GM21576 (cell line): ENCODE measurements around the gene CCNL2.
A peak's percentile ranks its signal among the peaks of the same experiment; 100 is the strongest.
"Not testable (repeated sequence)": the region's sequence is repeated elsewhere in the genome, so short reads cannot be mapped to it uniquely, and the experiment has no call there.

Experiments
- ATAC-seq: cut with Tn5 transposase; IDR thresholded peaks from one replicate; pipeline ENCODE4 v1.9.1; 2021; ENCODE audit warnings: mild to moderate bottlenecking, moderate library complexity; ENCODE audit not compliant: unreplicated experiment

The CCNL2 gene

DNA sequence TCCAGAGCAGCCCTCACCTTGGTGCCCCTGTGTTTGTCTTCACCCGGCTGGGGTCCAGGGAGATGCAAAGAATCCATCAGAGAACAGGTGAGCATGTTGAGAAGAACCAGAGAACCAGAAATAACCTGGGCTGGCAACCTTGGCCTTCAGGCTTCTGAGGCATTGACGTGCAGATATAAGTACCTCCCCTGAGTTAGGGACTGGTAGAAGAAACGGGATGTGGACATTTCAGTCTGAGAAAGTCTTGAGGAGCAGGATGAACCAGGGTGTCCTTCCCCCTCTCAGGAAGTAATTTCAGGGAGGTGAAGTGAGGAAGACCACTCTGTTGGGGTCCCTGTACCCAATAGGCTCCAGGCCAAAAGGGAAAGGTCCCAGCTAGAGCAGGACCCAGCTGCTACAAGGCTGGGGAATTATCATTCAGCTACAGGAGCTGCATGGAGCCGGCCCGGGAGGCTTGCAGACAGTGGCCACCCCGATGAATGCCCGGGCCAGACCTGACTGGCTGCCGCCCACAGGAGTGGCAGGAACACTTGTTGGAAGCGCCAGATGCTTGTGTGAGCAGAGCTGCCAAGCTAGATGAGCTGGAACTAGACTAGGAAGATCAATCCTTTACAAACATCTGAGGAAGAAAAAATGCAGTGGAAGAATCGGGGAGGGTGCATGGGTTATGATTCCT lies 22.4 kb downstream of the CCNL2 start:
- ATAC-seq = no peak

DNA sequence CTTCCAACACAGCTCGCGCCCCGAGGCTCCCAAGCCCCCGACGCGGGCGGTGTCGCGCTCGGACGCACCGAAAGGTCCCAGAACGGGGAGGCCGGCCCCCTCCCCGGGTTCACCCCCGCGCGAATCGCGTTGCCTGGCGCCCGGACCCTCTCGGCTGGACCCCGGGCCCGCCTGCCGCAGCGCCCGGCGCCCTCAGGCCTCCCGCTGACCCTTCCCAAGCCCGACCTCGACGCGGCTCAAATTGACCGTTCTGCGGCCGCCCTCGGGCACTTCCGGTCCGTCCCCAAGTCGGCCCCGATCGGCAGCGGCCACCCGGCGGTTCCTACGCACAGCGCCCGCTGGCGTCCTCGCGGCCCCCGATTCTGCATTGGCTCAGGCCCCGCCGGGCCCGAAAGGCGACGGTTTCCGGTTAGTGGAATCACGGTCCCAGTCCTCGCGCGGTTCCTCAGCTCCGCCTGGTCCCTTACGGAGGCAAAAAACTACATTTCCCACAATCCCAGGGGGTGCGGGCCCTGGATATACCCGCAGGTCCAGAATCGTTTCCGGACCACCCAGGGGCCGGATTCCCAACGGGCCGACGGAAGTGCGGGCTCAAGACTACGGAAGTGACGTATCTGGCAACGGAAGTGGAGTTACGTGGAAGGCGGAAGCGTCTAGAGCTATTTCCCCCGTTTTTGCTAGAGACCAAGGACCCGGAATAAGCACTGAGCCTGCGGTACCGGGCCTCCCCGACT lies 24.0 kb downstream of the CCNL2 start, which contains the start of gene AURKAIP1:
AURKAIP1 (minus strand) TSS at position 279 of the 734 bp plus-strand sequence. CDS start 451 bp downstream, outside the sequence.
- ATAC-seq = peak; percentile 84

DNA sequence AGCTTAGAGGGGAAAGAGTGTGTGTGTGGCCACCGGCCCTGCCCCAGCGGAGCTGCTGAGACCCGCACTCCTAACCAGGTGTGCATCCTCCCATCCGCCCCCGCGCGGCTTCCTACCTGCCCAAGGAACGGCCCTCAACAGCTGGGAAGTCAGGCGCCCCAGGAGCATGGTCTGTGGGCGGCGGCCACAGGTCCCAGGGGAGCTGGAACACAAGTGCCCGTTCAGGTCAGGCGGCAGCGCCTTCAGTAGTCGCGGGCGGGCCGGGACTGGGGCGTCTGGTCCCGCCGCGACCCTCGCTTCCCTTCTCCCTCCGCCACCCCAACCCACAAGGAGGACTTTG lies 24.6 kb downstream of the CCNL2 start:
- no peak for ATAC-seq

DNA sequence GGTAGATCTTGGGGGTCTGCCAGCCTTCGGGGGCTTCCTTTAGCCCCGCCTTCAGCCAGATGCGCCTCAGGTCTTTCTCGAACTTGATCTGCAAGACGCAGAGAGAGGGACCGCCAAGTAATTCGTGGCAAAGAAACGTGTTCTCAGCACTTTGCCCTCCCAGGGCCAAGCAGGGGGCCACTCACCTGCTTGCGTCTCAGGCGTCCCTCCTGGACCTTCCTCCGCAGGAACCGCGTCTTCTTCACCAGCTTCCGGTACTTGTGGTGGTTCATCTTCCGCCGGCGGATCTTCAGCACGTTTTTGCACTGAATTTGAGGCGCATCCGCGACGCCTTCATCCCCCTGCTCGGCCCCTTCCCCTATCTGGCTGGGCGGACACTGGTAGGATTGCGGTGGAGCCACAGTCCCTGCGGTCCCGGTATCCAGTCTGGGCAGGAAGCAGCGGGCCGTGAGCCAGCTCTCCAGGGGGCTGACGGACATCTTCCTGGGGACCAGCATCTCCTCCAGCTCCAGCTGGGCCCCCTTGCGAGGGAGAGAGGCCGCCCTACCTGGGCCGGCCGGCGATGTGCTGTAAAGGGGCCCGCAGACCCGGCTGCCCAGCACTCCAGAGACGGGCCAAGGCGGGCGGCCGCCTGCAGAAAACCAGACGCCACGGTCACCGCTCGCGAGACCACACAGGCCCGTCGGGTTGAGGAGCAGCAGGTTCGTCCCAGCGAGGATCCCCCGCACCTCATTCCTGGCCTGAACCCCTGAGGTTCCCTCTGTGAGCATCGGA lies 25.1 kb downstream of the CCNL2 start:
- ATAC-seq = no peak

DNA sequence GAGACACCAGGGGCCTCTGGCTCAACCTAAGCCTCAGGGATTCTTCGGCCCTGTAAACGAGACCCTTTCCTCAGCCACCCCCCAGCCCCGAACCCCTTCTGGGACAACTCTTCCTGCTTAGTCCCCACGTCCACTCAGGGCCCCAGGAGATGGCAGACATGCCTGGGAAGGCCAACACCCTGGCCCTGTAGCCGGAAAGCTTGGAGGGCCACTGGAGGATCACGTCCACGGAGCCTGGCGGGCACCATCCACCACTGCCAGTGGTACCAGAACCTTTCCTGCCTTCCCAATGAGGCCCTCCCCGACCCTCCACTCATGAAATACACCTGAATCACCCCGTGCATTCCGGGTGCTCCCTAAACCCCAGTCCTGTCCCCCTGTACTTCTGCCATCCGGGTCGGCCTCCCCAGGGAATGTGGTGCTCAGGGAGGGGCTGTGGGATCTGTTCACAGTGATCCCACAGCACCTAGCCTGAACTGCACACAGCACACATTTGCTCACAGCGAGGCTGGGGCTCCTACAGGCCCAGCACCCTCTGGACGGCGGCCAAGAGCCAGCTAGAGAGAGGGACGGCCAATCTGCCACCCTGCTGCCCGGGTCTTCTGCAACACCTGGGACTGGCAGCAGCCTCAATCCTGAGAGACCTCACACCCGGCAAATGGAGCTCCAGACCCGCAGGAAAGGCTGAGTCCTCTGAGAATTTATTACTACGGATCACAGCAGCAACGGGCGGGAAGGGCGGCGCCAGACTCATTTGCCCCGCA lies 25.9 kb downstream of the CCNL2 start:
- ATAC-seq = no peak

DNA sequence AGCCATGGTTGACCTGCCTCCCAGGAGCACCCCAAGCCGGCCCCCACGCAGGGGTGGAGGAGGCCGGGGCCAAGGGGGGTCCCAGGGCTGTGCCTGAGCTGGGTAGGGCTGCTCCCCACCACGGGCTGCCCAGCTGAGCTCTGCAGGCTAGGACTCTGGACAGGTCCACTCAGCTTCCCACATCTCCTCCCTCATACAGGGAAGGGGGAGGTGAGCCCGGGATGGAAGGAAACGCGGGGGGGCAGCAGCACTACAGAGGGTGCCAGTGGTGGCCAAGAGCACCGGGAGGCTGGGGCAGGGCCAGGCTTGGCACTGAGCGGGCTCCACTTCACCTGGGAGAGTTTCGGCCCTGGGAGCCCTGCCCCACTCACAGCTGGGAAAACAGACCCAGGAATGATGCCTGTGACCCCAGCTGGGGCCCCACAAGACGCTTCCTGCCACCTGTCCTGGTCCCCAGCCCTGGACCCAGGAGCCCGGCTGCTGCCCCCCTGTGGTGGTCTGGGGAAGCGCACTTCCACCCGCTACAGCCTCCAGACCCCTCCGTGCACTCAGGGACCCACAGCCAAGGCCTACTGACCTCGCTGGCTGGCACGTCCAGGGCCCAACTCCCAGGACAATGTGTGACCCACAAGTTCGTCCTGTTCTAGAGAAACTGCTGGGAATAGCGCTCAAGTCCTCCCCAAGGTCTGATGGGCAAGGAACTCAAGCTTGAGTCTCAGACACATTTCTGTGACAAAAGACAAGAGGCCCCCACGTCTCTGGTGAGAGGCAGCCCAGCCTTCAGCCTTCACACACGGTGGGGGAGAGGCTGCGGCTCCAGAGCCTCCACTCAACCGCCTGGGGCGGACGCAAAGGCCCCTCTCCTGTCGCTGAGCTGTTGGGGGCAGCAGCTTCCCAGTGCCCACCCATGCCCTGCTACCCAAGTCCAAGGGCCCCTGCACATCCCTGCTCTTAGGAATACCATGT lies 27.1 kb downstream of the CCNL2 start:
- ATAC-seq = no peak

DNA sequence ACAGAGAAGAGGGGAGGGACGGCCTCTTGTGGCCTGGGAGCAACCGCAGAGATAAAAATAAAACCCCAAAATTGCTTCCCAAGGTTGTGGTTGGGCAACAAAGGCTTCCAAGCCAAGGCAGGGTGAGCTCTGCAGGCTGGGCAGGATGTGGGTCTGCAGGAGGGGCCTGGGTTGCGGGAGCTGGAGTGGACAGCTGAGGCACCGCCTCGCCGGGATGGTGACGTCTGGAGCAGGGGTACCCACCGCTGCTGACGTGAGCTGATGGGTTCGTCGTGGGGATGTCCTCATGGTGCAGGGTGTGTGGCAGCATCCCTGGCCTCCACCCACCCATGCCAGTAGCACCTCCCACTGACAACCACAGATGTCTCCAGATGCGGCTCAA lies 27.8 kb downstream of the CCNL2 start:
- no peak for ATAC-seq

DNA sequence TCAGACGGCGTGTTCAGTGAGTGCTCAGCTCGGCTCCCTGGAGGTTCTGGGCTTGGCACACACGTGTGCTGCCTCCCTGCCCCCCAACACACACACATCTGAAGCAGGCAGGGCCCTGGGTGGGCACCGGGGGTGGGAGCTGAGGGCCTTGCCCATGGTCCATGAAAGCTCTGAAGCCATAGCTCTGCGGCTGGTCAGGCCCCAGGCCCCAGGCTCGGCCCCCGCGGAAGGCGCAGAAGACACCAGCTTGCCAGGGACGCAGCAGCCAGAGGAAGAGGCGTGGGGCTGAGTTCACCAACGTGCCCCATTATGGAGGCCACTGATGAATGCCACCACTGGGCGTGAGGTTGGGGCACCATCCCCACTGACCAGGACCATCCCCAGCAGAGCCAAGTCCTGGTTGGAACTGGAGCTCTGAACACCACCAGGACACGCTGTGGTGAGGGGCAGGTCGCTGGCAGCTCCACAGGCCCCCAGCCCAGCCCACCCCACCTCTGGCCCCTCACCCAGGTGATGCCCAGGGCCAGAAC lies 28.3 kb downstream of the CCNL2 start:
- ATAC-seq = no peak

DNA sequence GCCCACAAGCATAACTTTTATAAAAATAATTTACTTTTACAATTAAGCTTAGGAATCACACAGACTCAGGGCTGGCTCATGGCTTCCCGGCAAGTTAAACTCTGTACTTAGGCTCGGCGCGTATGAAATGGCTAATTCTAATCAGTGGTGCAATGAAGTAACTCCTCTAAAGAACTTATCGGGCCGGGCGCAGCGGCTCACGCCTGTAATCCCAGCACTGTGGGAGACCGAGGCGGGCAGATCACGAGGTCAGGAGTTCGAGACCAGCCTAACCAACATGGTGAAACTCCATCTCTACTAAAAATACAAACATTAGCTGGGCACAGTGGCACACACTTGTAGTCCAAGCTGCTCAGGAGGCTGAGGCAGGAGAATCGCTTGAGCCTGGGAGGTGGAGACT lies 29.0 kb downstream of the CCNL2 start:
- ATAC-seq = not testable (repeated sequence)

DNA sequence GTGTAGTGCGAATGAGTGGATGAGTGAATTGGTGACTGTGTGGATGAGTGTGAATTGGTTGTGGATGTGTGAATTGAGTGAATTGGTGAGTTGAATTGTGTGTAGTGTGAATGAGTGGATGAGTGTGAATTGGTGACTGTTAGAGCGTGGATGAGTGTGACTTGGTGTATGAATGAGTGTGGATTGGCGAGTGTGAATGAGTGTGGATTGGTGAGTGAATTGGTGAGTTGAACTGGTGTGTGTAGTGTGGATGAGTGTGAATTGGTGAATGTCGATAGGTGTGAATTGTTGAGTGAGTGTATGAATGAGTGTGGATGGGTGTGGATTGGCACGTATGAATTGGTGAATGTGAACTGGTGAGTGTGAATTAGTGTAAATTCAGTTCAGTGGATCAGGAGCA lies 31.8 kb downstream of the CCNL2 start:
- no peak for ATAC-seq

DNA sequence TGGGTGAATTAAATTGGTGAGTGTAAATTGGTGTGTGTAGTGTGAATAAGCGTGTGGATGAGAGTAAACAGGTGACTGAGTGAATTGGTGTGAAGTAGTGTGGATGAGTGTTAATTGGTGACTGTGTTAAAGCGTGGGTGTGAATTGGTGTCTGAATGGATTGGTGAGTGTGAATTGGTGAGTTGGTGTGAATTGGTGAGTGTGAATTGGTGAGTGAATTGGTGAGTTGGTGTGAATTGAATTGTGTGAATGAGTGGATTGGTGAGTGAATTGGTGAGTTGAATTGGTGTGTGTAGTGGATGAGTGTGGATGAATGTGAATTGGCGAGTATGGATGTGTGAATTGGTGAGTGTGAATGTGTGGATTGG lies 32.5 kb downstream of the CCNL2 start:
- ATAC-seq = no peak

DNA sequence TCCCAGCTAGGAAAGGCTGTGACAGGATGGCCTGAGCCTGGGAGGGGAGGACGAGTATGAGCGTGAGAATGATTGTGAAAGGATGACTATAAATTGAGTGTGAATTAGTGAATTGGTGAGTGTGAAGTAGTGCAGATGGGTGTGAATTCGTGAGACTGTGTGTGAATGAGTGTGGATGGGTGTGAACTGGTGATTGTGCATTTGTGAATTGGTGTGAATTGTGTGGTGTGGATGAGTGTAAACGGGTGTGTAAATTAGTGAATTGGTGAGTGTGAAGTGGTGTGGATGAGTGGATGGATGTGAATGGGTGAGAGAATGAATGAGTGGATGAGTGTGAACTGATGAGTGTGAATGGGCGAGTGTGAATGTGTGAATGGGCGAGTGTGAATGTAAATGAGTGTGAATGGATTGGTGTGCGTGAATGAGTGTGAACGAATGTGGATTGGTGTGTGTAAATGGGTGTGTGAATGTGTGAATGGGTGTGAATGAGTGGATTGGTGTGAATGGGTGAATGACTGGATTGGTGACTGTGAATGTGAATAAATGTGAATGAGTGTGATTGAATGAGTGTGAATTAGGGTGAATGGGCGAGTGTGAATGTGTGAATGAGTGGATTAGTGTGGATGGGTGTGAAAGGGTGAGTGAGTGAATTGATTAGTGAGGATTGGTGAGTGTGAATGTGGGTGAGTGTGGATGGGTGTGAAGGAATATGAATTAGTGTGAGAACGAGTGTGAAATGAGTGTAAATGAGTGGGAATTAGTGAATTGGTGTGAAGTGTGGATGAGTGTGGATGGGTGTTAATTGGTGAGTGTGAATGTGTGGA lies 33.0 kb downstream of the CCNL2 start:
- ATAC-seq = no peak

DNA sequence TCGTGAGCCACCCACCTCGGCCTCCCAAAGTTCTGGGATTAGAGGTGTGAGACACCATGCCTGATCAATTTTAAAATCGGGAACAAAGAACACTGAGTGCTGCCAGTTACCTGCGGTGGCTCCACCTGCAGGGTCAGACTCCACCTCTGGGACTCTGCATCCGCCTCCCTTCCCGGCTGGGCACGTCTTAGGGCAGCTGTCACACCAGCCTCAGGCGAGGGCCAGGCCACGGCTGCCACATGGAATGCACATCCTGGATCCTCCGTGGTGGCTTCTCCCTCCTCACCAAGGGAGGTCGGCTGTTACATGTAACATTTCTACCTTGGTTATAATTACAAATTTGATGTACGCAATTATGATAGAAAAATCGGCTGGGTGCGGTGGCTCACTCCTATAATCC lies 34.9 kb downstream of the CCNL2 start:
- no peak for ATAC-seq

DNA sequence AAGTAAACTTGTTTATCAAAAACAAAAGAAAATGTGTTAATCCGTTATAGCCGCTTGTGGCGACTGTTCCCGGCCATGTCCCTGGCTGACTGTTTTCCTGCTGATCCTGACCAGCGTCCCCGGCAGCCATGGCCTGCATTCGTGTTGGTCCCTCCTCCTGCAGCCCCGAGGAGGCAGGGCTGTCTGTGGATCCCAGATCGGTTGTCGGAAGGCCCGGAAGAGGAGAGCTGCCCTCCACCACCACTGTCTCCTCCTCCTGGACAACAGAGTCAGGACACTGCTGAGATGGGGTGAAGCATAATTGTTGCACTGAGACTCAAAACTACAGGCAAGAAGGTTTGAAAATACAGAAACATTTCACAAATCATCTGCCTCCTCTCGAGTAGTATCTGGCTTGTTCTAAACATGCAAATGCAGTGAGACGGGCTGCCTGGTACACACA lies 37.1 kb downstream of the CCNL2 start:
- no peak for ATAC-seq

DNA sequence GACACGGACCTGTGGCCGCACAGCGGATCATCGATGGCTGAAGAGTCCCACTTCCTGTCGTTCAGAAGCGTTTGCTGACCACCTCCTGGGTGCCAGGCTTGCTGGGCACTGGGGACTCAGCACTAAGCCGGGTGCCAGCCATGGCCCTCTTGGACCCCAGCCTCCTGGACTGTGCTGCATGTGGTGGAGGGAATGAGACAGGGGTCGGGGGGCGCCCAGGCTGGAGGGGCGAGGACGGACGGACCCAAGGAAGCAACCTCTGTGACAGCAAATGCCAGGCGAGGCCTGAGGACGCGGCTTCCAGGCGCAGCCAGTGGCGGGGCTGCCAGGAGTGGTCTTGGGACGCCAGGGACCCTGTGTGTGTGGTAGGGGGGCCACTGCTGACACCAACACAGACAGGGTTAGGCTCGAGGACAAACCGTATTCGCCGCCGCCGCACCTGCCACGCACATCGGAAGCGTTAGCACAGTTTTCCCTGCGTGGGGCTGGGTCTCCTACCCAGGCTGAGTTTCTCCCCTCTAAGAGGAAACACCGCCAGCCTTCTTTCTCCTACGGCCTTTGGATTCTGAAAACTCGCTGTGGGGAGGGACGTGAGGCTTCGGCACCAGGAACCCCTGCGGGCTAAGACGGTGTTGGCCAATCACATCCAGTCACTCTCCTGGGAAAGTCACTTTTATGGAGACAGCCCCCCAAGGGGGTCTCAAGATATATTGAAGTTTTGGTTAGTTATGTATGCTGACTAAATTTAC lies 37.7 kb downstream of the CCNL2 start:
- ATAC-seq = no peak

DNA sequence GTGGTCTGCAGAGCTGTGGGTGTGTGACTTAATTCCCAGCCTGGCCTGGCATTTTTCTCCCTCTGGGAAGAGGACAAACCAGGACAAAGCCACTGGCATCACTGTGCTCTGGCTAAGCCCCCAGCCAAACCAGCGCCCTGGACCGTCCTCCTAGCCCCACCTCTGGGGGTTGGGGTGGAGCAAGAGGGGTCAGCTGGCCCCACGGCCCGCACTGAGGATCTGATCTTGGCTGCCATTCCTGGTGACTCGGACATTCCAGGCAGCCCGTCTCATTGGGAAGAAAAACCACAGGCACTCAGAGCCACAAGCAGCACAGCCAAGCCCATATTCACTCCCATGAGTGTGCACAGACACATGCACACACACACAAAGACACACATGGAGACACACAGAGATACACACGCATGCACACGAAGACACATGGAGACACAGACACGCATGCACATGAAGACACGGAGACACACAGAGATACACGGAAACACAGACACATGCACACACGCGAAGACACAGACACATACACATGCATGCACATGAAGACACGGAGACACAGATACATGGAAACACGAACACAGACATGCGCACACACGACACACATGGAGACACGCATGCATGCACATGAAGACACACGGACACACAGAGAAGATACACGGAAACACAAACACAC lies 38.5 kb downstream of the CCNL2 start:
- no peak for ATAC-seq

DNA sequence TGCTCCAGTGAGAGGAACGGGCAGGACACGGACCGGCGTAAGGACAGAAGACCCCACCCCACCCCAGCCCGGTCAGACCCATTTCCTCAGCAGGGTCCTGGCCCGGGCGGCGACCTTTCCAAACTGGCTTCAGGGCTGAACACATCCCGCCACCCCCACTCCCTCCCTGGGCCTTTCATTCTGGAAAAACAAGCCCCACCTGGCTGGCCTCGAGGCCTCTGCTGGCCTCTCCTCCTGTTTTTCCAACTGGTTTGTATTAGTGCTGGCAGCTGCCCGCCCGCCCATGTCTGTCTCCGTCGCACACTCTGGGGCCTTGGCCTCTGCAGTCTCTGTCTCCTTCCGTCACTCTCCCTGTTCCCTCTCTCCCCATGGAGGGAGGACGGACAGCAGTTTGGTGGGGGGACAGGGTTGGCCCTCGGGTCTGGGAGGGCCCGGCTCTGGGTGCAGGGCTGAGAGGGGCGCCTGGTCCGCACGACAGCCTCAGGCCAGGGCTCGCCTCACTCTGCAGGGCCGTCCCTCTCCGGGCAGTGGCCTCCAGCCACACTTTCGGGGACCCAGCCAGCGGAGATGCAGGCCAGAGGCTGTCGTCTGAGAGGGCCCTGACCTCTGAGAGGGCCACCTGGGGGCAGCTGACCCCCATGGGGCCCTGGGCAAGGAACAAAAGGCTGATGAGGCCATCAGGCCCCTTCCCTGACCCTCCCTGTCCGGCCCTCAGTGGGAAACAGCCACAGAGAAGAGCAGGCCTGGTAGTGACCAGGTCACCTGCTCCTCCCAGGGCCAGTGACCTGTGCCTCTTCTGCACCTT lies 39.3 kb downstream of the CCNL2 start:
- ATAC-seq = no peak
